Neural progenitor cell (in vitro differentiated cells): Measurements from ENCODE around the gene ERAP2. TPM values are rescaled to one million over a fixed set of nuclear protein-coding genes. Genes with fewer than 3 reads are reported as not detected.

Experiments used
- DNase-seq: peaks from one replicate; pipeline ENCODE4 v3.0.0-alpha.2; 2016; ENCODE audit warnings: low spot score
- H2AFZ ChIP-seq: fragments of 200-600 bp; sonication (generic); replicated peaks from 2 replicates; pipeline ENCODE4 v1.6.1; 2016; ENCODE audit warnings: antibody characterized with exemption
- H3F3A ChIP-seq: fragments of 200-600 bp; sonication (generic); 2 replicates; pipeline ENCODE4 v1.6.1; 2016; ENCODE audit warnings: antibody characterized with exemption, low read depth
- H3K27ac ChIP-seq: fragments of 200-600 bp; sonication (generic); 2 replicates; pipeline ENCODE4 v1.5.1; 2016; ENCODE audit warnings: mild to moderate bottlenecking
- H3K27me3 ChIP-seq: fragments of 200-600 bp; sonication (generic); 2 replicates; pipeline ENCODE4 v1.6.1; 2016; ENCODE audit warnings: mild to moderate bottlenecking, moderate library complexity
- H3K36me3 ChIP-seq: fragments of 200-600 bp; sonication (generic); 2 replicates; pipeline ENCODE4 v1.5.1; 2016
- H3K4me1 ChIP-seq: fragments of 200-600 bp; sonication (generic); 2 replicates; pipeline ENCODE4 v1.6.1; 2016; ENCODE audit warnings: mixed run types
- H3K4me2 ChIP-seq: fragments of 200-600 bp; sonication (generic); 2 replicates; pipeline ENCODE4 v1.6.1; 2016
- H3K4me3 ChIP-seq: fragments of 200-600 bp; sonication (generic); 2 replicates; pipeline ENCODE4 v1.5.1; 2016
- H3K79me2 ChIP-seq: fragments of 200-600 bp; sonication (generic); 2 replicates; pipeline ENCODE4 v1.6.1; 2016; ENCODE audit warnings: low read depth
- H3K9ac ChIP-seq: fragments of 200-600 bp; sonication (generic); 2 replicates; pipeline ENCODE4 v1.6.1; 2016
- H3K9me3 ChIP-seq: fragments of 200-600 bp; sonication (generic); 2 replicates; pipeline ENCODE4 v1.5.1; 2016; ENCODE audit warnings: low read depth
- H4K20me1 ChIP-seq: fragments of 200-600 bp; sonication (generic); 2 replicates; pipeline ENCODE4 v1.6.1; 2016; ENCODE audit warnings: low read depth
- H3K27ac Mint-ChIP-seq: 3 replicates; pipeline ENCODE4 v1.8.0; 2021; ENCODE audit warnings: mixed read lengths
- H3K27me3 Mint-ChIP-seq: 2 replicates; pipeline ENCODE4 v1.8.0; 2022; ENCODE audit warnings: low read depth, mild to moderate bottlenecking, inconsistent platforms, moderate library complexity, mixed read lengths; ENCODE audit not compliant: insufficient read depth
- H3K36me3 Mint-ChIP-seq: 3 replicates; pipeline ENCODE4 v1.8.0; 2021; ENCODE audit warnings: mixed read lengths
- H3K4me1 Mint-ChIP-seq: 3 replicates; pipeline ENCODE4 v1.8.0; 2021; ENCODE audit warnings: mixed read lengths
- H3K4me3 Mint-ChIP-seq: 3 replicates; pipeline ENCODE4 v1.8.0; 2021; ENCODE audit warnings: mild to moderate bottlenecking, moderate library complexity, mixed read lengths
- H3K9me3 Mint-ChIP-seq: 3 replicates; pipeline ENCODE4 v1.8.0; 2020; ENCODE audit warnings: mixed read lengths
- EZH2 ChIP-seq: fragments of 200-600 bp; sonication (generic); IDR thresholded peaks from 2 replicates; pipeline ENCODE4 v1.6.1; 2017; ENCODE audit warnings: antibody characterized with exemption, mild to moderate bottlenecking, moderate library complexity
- EZH2phosphoT487 ChIP-seq: fragments of 200-600 bp; sonication (generic); IDR thresholded peaks from 2 replicates; pipeline ENCODE4 v1.6.1; 2017; ENCODE audit warnings: antibody characterized with exemption
- total RNA-seq: library from RNA; depleted of rRNA; stranded (reverse); fragments of >200 nt; gene quantifications from 2 replicates; pipeline ENCODE4 v1.2.3, GENCODE V29; 2015; ENCODE audit warnings: low replicate concordance
- TF ChIP-seq, protein P1 (sequence below): fragments of 200-600 bp; sonication (generic); IDR thresholded peaks from 2 replicates; pipeline ENCODE4 v1.5.1; 2017; ENCODE audit warnings: antibody characterized with exemption, mild to moderate bottlenecking

The ERAP2 gene
- total RNA-seq, 1 donor from 2014 or later = not detected

DNA sequence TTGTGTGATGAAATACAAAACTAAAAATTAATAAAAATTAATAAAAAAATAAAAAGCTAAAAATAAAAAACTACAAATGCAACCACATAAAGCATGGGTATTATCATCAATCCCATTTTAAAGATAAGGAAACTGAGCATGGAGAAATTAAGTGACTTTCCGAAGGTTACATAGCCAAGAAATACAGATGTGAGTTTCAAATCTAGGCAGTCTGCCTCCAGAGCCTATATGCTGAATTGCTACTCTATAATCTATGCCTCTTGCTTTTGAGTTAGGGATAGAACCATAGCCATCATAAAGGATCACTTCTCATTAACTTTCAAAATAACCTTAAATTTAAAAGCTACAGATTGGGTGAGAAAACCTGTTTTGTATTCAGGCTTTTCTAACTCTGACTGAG lies 18.8 kb upstream of the ERAP2 start:
- H3K36me3 ChIP-seq = no peaks in the 10 kb centered on the region
- Mint-ChIP-seq H3K4me1 (no peaks in the 10 kb centered on the region), H3K9me3 (no peaks in the 10 kb centered on the region)

DNA sequence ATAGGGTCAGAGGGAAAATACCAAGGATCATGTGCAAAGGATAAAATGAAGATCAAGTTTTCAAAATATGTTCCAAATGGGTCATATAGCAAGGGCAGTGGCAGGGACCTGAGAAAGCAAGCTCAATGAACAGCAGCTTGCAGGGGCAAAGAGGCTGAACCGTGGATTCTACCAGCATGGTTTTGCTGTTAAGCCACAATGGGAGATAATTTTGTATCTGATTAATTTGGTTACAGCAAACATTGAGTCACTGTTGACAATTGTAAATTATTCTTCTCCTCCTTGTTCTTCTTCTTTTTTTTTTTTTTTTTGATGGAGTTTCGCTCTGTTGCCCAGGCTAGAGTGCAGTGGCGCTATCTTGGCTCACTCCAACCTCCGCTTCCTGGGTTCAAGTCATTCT lies 18.4 kb upstream of the ERAP2 start:
- no peak overlapping the region for H3K4me2 ChIP-seq
- no peaks in the 10 kb centered on the region for H3K4me1 Mint-ChIP-seq
- H2AFZ ChIP-seq = no peak overlapping the region
- no peaks in the 10 kb centered on the region for H3K9me3 Mint-ChIP-seq
- H3K36me3 ChIP-seq = no peaks in the 10 kb centered on the region
- no peak overlapping the region for H3K9ac ChIP-seq
- no peak overlapping the region for H3K4me3 ChIP-seq
- no peaks in the 10 kb centered on the region for H3K9me3 ChIP-seq
- peaks cover 5% of the 10 kb centered on the region for H3K27me3 Mint-ChIP-seq
- H3K36me3 Mint-ChIP-seq = no peaks in the 10 kb centered on the region
- no peaks in the 10 kb centered on the region for H3K79me2 ChIP-seq
- H3K4me1 ChIP-seq = peaks cover 6% of the 10 kb centered on the region
- no peak overlapping the region for H3K4me3 Mint-ChIP-seq
- no peak for DNase-seq
- H3K27ac ChIP-seq = no peak overlapping the region
- TF ChIP-seq, protein P1, sequence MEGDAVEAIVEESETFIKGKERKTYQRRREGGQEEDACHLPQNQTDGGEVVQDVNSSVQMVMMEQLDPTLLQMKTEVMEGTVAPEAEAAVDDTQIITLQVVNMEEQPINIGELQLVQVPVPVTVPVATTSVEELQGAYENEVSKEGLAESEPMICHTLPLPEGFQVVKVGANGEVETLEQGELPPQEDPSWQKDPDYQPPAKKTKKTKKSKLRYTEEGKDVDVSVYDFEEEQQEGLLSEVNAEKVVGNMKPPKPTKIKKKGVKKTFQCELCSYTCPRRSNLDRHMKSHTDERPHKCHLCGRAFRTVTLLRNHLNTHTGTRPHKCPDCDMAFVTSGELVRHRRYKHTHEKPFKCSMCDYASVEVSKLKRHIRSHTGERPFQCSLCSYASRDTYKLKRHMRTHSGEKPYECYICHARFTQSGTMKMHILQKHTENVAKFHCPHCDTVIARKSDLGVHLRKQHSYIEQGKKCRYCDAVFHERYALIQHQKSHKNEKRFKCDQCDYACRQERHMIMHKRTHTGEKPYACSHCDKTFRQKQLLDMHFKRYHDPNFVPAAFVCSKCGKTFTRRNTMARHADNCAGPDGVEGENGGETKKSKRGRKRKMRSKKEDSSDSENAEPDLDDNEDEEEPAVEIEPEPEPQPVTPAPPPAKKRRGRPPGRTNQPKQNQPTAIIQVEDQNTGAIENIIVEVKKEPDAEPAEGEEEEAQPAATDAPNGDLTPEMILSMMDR = no peak
- TF ChIP-seq EZH2phosphoT487 = no peak
- TF ChIP-seq EZH2 = no peak
- H3F3A ChIP-seq = no peaks in the 10 kb centered on the region
- H3K27ac Mint-ChIP-seq = no peak overlapping the region
- no peaks in the 10 kb centered on the region for H3K27me3 ChIP-seq
- no peaks in the 10 kb centered on the region for H4K20me1 ChIP-seq

More for the DNA sequence above, 18.8 kb upstream of the ERAP2 start:
- Histone ChIP-seq H4K20me1 (no peaks in the 10 kb centered on the region), H3K9me3 (no peaks in the 10 kb centered on the region), H3K27me3 (no peaks in the 10 kb centered on the region), H3K4me3 (no peak overlapping the region), H3K4me1 (peaks cover 6% of the 10 kb centered on the region), H2AFZ (no peak overlapping the region), H3F3A (no peaks in the 10 kb centered on the region), H3K79me2 (no peaks in the 10 kb centered on the region), H3K4me2 (no peak overlapping the region), H3K9ac (no peak overlapping the region), H3K27ac (no peak overlapping the region)
- no peak for TF ChIP-seq EZH2phosphoT487
- TF ChIP-seq EZH2 = no peak
- TF ChIP-seq, protein P1 = no peak
- Mint-ChIP-seq H3K27ac (no peak overlapping the region), H3K27me3 (peaks cover 5% of the 10 kb centered on the region), H3K4me3 (no peak overlapping the region), H3K36me3 (no peaks in the 10 kb centered on the region)
- no peak for DNase-seq

DNA sequence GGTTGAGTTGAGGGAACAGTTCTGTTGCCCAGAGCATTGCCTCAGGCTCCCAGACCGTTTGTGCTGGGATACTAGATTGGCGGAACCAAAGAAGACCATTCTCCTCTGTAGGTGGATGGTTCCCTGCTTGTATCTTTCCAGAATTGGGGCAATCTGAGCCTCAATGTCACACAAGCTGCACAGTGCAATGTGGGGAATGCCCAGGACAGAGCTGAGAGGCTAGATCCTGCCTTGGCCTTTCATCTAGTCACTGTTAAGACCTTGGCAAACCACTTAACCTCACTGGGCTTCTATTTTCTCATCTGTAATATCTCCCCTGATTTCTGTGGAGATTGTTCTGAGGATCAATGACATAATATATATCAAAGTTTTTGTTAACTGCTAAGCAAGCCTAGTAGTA lies 16.9 kb upstream of the ERAP2 start:
- Histone ChIP-seq H3K27ac (no peak overlapping the region), H4K20me1 (no peaks in the 10 kb centered on the region), H3K27me3 (no peaks in the 10 kb centered on the region), H3K4me3 (no peak overlapping the region), H3K36me3 (no peaks in the 10 kb centered on the region), H3K9ac (no peak overlapping the region), H3K79me2 (no peaks in the 10 kb centered on the region), H3K4me2 (no peak overlapping the region), H2AFZ (no peak overlapping the region), H3K9me3 (no peaks in the 10 kb centered on the region), H3K4me1 (peaks cover 6% of the 10 kb centered on the region), H3F3A (no peaks in the 10 kb centered on the region)
- DNase-seq = no peak
- H3K36me3 Mint-ChIP-seq = no peaks in the 10 kb centered on the region
- no peaks in the 10 kb centered on the region for H3K9me3 Mint-ChIP-seq
- no peak overlapping the region for H3K27ac Mint-ChIP-seq
- no peak overlapping the region for H3K4me3 Mint-ChIP-seq
- no peaks in the 10 kb centered on the region for H3K27me3 Mint-ChIP-seq
- H3K4me1 Mint-ChIP-seq = no peaks in the 10 kb centered on the region
- TF ChIP-seq EZH2 (no peak), EZH2phosphoT487 (no peak)
- TF ChIP-seq, protein P1 = no peak
